H54 (cell line): ENCODE results near the gene DDX3X.
"Not testable (repeated sequence)": the region's sequence is repeated elsewhere in the genome, so short reads cannot be mapped to it uniquely, and the experiment has no call there.

Experiments used
- DNase-seq: peaks from one replicate; pipeline ENCODE4 v3.0.0; 2011; ENCODE audit warnings: low spot score, mixed read lengths; ENCODE audit not compliant: insufficient read length
- FAIRE-seq: peaks from 3 replicates; lab custom pipeline; 2011; peaks lifted over from hg19 to GRCh38; lab: Jason Lieb, UNC
- POLR2A ChIP-seq: IDR thresholded peaks from 2 replicates; pipeline ENCODE4 v1.6.1; 2011; ENCODE audit warnings: low read depth, mild to moderate bottlenecking, low read length

The DDX3X gene

DNA sequence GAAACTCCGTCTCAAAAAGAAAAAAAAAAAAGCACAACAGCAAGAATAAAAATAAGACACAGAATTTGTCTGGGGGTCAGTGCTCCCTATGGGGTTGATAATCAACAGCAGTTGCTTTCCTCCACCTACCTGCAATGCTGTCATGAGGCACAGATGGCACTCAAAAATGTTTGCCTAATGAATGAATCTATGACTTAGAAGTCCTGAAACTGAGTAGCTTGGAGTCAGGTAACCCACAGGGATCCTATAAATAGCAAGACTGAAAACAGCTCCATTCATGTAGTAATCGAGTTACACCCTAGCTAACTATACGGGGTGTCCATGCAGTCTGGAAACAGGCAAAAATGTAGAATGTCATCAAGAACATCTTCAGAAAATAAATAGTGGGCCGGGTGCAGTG is 19.8 kb upstream of the DDX3X start:
- DNase-seq (no peak), FAIRE-seq (no peak)
- TF ChIP-seq POLR2A, result no peak

DNA sequence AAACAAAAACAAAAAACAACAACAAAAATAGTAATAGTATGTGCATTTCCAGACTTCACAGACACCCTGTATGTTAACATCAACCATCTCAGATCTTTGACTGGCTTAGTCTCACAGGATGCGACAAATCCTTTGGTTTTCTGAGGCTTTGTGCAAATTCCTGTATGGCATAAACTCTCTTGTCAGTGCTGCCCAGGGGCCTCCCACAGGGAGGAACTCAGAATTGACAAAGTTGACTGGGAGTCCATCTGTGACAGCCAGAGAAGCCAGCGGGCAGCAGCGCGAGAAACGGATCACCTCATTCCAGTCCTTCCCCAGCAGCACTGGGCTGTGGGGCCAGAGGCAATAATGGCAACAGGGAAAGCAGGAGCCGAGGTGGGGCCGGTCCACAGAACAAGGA is 19.1 kb upstream of the DDX3X start:
- FAIRE-seq, result no peak
- no peak for DNase-seq
- no peak for TF ChIP-seq POLR2A

DNA sequence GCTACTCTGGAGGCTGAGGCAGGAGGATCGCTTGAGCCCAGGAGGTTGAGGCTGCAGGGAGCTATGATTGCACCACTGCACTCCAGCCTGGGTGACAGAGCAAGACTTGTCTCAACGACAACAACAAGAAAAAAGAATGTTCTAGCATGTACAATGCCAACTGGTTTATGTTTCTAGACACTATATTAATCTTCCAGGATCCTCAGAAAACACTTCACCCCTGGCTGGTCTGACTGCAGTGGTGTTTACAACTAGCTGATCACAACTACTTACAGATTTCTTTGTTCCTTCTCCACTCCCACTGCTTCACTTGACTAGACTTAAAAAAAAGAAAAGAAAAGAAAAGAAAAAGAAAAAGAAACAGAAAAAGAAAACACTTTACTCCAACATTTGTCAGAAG is 17.7 kb upstream of the DDX3X start:
- not testable (repeated sequence) for FAIRE-seq, DNase-seq

DNA sequence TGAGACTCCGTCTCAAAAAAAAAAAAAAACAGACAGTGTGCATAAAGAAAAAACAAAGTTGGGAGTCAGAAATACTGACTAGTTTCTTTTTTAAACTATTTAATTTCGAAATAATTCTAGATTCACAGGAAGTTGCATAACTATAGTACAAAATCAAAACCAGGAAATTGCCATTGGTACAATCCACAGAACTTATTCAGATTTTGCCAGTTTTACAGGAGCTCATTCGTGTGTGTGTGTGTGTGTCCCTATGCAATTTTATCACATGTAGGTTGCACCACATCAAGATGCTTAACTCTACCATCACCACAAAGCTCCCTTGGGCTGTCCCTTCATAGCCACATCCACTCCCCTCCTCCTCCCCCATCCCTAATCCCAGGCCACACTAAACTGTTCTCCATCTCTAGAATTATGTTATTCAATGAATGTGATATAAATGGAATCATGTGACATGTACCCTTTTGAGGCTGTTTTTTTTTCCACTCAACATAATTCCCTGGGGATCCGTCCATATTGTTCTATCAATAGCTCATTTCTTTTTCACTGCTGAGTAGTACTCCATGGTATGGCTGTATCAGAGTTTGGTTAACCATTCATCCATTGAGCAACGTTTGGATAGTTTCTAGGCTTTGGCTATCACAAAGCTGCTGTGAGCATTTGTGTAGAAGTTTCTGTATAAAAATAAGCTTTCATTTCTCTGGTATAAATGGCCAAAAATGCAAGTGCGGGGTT is 16.3 kb upstream of the DDX3X start:
- DNase-seq (no peak), FAIRE-seq (no peak)
- TF ChIP-seq POLR2A, result no peak

DNA sequence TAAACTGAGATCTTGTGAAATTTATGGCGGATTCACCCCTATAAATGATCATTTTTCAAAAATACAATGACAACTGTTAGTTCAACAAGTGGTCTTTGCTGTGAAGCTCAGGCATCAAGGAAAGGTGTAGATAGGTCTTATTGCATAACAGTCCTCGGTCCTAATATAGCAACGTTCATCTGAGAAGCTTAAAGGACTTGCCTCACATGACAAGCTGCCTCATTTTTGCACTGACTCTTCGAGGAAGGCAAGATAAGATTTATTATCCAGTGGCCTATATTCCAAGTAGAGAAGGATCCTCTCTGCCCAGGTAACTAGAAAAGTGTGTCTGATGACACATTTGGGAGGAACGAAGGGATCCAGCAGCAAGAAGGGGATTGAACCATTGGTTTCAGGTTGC is 13.6 kb upstream of the DDX3X start:
- TF ChIP-seq POLR2A, result no peak
- no peak for FAIRE-seq
- no peak for DNase-seq

DNA sequence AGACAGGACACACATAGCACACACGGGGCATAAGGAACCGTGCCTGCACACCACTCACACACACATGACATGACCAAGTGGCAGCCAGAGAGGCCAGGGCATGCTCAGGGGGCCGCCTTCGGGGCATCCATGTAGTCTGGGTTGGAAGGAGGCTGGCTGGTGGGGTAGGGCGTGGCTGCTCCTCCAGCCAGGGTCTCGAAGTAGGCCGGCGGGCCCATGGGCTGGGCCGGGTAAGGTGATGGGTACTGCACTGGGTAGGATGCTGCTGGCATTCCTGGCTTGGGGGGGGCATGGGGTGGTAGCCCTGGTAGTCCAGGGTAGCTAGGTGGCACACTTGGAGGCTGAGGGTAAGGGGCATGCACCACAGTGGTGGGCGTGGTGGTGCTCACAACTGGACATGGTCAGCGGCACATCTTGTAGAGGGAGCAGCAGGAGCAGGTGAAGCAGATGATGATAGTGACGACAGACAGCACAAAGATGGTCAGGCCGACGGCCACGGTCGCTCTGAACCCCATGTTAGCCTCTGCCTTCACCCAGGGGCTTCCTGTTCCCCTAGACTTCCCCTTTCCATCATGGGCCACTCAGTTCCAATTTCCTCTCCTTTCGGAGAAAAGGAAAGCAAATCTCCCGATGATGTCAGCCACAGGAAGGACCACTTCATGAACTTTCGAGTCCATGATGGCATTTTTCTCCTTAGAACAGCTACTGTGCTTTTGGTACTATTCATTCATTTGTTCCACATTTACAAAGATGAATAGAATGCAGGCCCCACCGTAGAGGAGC is 10.9 kb upstream of the DDX3X start:
- FAIRE-seq (no peak), DNase-seq (no peak)
- TF ChIP-seq POLR2A, result no peak

DNA sequence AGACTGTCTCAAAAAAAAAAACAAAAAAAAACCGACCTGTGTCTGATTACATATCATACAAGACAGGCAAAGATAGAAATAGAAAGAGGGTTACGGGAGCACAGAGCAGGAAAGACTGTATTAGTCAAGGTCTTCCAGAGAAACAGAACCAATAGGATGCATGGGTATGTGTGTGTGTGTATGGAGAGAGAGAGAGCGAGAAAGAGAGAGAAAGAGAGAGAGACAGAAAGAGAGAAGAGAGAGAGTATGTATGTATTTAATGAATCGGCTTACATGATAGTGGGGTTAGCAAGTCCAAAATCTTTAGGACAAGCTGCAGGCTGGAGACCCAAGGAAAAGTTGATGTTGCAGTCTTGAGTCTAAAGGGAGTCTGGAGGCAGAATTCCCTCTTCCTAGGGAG is 7.5 kb upstream of the DDX3X start:
- FAIRE-seq (no peak), DNase-seq (no peak)
- no peak for TF ChIP-seq POLR2A

DNA sequence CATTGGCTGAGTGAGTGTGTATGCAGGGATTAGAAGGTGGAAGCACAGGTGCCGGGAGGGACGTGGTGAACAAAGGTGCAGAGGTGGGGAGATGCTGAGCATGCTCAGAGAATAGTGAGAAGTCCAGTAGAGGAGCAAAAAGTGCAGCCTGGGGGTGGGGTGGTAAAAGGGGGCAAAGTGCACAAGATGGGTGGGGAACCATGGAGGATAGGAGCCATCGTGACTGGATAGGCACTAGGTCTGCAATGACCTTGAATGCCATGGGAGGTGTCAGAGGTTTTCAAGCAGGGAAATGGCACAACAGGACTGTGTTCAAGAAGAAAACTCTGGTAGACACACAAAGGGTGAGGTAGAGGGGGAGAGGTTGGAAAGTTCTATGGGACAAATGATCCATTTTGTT is 6.6 kb upstream of the DDX3X start:
- FAIRE-seq, result no peak
- no peak for DNase-seq
- no peak for TF ChIP-seq POLR2A

DNA sequence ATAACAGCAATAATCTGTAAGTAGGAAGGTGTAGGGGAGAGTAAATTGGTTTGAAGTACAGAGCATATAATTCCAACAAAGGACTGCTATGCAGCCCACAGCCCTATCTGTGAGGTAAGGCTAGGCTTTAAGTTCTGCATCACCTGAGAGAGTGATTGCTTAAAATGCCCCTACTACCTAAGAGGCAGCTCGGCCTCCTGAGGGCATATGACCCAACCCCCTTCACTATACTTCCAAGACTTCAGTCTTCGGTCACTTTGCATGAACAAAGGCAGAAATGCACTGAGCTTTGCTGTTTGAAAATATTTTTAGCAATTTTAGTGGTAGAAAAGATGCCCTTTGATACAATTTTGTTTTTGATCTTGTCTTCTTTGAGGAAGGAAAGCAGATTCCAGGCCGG is 4.9 kb upstream of the DDX3X start:
- DNase-seq, result no peak
- FAIRE-seq, result no peak
- TF ChIP-seq POLR2A, result no peak

DNA sequence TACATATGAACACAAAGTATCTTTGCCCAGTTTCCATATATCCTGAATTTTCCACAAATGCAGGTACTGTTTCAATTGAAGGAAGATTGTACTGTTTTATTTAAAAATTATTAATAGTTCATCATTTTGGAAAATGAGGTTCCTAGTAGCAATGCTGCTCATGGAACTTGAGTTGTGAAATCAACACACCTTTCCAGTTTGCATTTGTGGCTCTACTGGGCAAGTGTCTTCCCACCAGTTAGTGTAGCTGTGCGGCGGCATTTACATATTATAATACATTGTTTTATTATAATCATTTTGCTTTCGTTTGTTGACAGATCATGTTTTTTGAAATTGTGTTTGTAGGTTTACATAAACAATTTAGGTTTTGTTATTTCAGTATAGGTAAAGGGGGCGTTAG is 2.0 kb upstream of the DDX3X start:
- DNase-seq (no peak), FAIRE-seq (no peak)
- no peak for TF ChIP-seq POLR2A

DNA sequence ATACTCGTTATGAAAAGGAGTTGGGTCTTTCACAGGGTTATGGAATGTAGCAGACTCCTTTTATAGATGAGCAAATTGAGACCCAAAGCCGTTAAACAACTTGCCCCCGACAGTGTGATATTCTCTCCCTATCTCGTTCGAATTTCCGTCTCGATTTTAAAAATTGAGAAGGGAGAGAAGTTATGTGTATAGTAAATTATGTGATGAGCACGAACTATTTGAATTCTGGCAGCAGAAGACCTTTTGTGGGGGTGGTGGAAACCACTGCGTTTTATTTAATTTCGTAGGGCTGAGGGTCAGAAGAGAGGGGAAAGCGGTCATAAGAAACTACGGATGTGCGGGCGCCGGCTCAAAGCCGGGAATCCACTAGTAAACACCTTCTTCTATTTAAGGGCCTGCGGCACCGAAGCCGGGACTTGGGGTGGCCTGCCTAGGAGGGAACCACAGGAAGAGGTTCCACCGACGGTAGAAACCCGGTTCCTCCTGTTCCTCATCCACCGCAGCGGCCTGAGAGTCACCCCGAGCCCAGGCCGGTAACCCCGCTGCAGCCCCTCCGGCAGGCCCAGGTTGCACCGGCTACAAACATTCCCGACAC is 1.5 kb upstream of the DDX3X start:
- DNase-seq, result no peak
- no peak for TF ChIP-seq POLR2A
- no peak for FAIRE-seq

DNA sequence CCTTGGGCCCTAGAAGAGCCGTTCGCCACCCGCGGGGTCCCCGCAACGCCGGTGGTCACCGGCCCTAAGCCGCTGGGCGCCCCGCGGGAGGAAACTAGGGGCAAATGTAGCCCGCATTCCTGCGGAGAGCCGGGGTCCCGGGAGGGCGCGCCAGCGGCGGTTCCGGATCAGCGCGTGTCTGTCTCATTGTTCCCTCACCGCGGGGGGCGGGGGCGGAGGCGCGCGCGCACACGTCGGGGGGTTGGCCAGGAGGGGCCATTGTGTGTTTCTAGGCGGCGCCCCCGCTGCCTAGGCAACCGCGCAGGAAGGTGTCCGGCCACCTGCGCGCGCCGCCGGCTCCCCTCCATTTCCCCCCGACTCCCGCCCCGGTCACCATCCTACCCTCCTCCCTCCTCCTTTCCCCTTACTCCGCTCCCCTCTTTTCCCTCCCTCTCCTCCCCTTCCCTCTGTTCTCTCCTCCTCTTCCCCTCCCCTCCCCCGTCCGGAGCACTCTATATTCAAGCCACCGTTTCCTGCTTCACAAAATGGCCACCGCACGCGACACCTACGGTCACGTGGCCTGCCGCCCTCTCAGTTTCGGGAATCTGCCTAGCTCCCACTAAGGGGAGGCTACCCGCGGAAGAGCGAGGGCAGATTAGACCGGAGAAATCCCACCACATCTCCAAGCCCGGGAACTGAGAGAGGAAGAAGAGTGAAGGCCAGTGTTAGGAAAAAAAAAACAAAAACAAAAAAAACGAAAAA is 789 bp upstream of the DDX3X start:
- DNase-seq, result no peak
- TF ChIP-seq POLR2A, result peak; percentile 33; the same call in 1 of the 2 replicates
- no peak for FAIRE-seq

DNA sequence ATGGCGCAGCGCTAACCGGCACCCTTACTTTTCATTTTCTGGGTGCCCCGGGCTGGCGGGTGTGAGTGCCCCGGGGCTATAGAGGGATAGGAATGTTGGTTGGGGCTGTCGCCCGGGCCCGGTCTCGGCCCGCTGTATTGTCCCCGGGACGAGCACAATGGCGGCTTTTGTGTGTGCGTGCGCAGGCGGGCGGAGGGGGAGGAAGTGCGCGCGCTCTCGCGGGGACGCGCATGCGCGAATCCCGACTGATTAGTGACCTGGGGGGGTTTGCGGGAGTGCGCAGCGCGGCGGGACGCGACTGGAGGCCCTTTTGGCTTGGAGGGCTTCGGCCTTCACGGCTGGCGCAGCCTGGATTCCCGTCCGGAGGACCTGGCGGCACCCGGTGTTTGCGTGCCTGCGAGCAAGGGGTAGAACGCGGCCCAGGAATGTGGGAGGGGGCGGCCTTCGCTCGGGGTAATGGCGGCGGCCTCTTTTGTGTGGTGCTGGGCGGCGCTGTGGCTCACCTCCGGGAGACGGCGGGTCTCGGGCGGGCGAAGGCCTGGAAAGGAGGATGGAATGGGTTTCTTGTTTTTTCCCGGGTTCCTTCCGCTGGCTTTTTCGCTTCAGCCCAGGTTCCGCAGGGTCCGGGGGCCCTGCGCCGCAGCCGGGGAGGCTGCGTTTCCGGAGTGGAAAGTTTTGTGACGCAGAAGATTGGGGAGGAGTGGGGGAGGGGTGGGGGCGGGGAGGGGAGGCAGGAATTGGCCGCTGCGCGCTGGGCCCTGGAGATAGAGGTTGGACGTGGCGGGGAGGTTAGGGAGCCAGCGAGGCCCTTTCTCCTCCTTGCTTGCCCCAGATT is 618 bp downstream of the DDX3X start:
- TF ChIP-seq POLR2A, result no peak
- DNase-seq (no peak), FAIRE-seq (no peak)
